ENCODE measurements around the gene ZNF423.

ZNF423 gene

DNA sequence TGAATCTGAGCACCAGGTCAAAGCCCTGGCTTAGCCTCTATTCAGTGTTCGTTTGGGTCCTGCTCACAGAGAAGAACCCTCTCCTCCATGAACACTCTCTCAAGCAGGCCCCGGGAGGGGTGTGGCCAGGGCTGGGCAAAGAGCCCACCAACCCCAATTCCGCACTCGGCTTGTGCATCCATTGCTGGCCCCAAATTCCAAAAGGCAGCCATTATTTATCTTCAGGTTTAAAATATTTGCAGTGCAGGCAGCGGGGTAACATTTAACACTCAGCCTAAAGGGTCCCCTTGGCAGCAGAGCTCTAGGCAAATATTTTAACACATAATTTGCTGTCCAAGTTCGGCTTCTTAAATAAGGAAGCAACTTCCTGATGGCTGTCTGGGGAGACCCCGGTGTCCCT is 115.7 kb downstream of the ZNF423 start:
- Histone ChIP-seq H3K4me2 (ENCODE audit: low read length) (no peak overlapping the region), H3K36me3 (ENCODE audit: control insufficient read depth, insufficient read depth, low read length) (no peaks in the 10 kb centered on the region), H3K4me3 (ENCODE audit: low read depth, low read length) (no peak overlapping the region), H3K9ac (no peak overlapping the region), H3K9me3 (ENCODE audit: control insufficient read depth, low read length) (no peaks in the 10 kb centered on the region), H3K27me3 (ENCODE audit: control insufficient read depth, insufficient read depth, low read length) (no peaks in the 10 kb centered on the region), H3K79me2 (no peaks in the 10 kb centered on the region), H3K4me1 (no peaks in the 10 kb centered on the region), H2AFZ (no peak overlapping the region), H3K27ac (no peak overlapping the region)
- TF ChIP-seq, protein P1, sequence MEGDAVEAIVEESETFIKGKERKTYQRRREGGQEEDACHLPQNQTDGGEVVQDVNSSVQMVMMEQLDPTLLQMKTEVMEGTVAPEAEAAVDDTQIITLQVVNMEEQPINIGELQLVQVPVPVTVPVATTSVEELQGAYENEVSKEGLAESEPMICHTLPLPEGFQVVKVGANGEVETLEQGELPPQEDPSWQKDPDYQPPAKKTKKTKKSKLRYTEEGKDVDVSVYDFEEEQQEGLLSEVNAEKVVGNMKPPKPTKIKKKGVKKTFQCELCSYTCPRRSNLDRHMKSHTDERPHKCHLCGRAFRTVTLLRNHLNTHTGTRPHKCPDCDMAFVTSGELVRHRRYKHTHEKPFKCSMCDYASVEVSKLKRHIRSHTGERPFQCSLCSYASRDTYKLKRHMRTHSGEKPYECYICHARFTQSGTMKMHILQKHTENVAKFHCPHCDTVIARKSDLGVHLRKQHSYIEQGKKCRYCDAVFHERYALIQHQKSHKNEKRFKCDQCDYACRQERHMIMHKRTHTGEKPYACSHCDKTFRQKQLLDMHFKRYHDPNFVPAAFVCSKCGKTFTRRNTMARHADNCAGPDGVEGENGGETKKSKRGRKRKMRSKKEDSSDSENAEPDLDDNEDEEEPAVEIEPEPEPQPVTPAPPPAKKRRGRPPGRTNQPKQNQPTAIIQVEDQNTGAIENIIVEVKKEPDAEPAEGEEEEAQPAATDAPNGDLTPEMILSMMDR (IDR thresholded peaks at IDR 0.05): no peak

DNA sequence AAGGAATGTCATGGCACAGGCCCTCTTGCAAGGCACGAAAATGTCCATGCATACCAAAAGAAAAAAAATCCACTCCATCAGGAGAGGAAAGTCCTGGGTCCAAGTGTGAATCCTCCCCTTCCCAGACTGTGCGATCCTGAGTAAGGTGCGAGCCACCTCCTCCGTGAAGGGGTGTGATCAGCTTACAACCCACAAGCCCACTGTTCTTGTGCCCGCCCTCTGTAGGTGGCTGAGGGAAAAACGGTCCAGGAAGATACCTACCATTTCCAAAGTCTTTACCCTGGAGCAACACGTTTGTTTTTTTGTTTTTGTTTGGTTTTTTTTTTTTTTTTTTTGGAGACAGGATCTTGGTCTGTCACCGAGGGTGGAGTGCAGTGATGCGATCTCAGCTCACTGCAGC is 116.5 kb downstream of the ZNF423 start:
- Histone ChIP-seq H3K4me3 (ENCODE audit: low read depth, low read length) (no peak overlapping the region), H2AFZ (no peak overlapping the region), H3K4me1 (no peaks in the 10 kb centered on the region), H3K27me3 (ENCODE audit: control insufficient read depth, insufficient read depth, low read length) (no peaks in the 10 kb centered on the region), H3K9ac (no peak overlapping the region), H3K9me3 (ENCODE audit: control insufficient read depth, low read length) (no peaks in the 10 kb centered on the region), H3K4me2 (ENCODE audit: low read length) (no peak overlapping the region), H3K79me2 (no peaks in the 10 kb centered on the region), H3K36me3 (ENCODE audit: control insufficient read depth, insufficient read depth, low read length) (no peaks in the 10 kb centered on the region), H3K27ac (no peak overlapping the region)
- TF ChIP-seq, protein P1 (IDR thresholded peaks at IDR 0.05): no peak

DNA sequence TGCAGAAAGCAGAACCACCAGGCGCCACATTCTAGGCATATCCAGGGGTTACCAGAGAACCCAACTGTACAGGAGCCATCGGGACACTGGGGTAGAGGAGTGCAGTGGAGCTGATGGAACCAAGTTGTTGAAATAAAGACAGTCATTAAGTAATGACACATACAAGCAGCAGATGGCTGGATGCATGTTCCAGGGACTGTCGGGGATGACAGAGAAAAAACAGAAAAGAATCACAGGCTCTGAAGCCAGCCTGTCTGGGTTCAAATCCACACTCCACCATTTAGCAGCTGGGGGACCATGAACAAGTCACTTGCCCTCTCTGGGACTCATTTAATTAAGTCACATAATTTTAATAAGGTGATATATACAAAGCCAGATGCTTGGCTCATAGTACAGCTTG is 117.1 kb downstream of the ZNF423 start:
- TF ChIP-seq, protein P1 (IDR thresholded peaks at IDR 0.05): no peak
- no peaks in the 10 kb centered on the region for H3K9me3 ChIP-seq (ENCODE audit: control insufficient read depth, low read length)
- no peak overlapping the region for H3K27ac ChIP-seq
- no peaks in the 10 kb centered on the region for H3K27me3 ChIP-seq (ENCODE audit: control insufficient read depth, insufficient read depth, low read length)
- no peak overlapping the region for H3K4me3 ChIP-seq (ENCODE audit: low read depth, low read length)
- no peak overlapping the region for H3K9ac ChIP-seq
- H2AFZ ChIP-seq: no peak overlapping the region
- H3K4me2 ChIP-seq (ENCODE audit: low read length): no peak overlapping the region
- H3K36me3 ChIP-seq (ENCODE audit: control insufficient read depth, insufficient read depth, low read length): no peaks in the 10 kb centered on the region
- H3K79me2 ChIP-seq: no peaks in the 10 kb centered on the region
- no peaks in the 10 kb centered on the region for H3K4me1 ChIP-seq

DNA sequence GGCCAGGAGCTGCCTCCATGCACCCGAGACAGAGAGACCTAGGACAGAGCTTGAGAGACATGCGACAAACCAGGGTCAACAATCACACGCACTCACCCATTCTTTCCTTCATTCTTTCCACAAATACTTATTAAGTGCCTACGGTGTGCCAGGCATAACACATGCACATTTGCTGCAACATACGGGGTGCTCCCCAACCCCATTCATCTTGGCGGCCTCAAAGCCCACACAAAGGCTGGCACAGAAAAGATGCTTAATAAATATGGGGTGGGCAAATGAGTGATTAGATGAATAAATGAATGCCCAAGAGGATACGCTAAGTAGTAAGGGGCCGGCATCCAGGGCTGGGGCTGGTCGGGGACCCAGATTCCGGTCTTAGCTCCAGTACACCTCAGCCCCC is 117.9 kb downstream of the ZNF423 start:
- H3K4me2 ChIP-seq (ENCODE audit: low read length): no peak overlapping the region
- no peak overlapping the region for H2AFZ ChIP-seq
- no peaks in the 10 kb centered on the region for H3K9me3 ChIP-seq (ENCODE audit: control insufficient read depth, low read length)
- H3K9ac ChIP-seq: no peak overlapping the region
- TF ChIP-seq, protein P1 (IDR thresholded peaks at IDR 0.05): no peak
- H3K79me2 ChIP-seq: no peaks in the 10 kb centered on the region
- H3K27me3 ChIP-seq (ENCODE audit: control insufficient read depth, insufficient read depth, low read length): no peaks in the 10 kb centered on the region
- no peaks in the 10 kb centered on the region for H3K4me1 ChIP-seq
- no peaks in the 10 kb centered on the region for H3K36me3 ChIP-seq (ENCODE audit: control insufficient read depth, insufficient read depth, low read length)
- no peak overlapping the region for H3K4me3 ChIP-seq (ENCODE audit: low read depth, low read length)
- no peak overlapping the region for H3K27ac ChIP-seq

DNA sequence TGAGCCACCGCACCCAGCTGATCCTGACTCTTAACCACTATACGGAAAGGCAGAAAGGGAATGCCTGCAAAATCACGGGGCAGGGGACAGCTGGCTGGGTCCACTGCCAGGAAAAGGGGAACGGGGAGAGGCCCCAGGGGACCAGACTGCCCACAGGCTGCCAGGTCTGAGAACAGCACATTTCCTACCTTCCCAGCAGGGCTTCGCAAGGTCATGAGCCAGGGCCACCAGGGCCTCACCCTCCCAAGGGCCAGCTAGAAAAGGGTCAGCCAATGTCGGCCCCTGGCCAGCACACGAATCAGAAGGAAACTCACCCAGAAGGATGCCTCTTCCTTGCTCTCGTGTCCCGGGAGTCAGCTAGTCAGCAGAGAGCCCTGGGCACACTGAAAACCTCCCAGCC is 118.4 kb downstream of the ZNF423 start:
- TF ChIP-seq, protein P1 (IDR thresholded peaks at IDR 0.05): no peak
- Histone ChIP-seq H3K9me3 (ENCODE audit: control insufficient read depth, low read length) (no peaks in the 10 kb centered on the region), H3K36me3 (ENCODE audit: control insufficient read depth, insufficient read depth, low read length) (no peaks in the 10 kb centered on the region), H3K4me2 (ENCODE audit: low read length) (no peak overlapping the region), H3K27ac (no peak overlapping the region), H3K9ac (no peak overlapping the region), H3K4me3 (ENCODE audit: low read depth, low read length) (no peak overlapping the region), H3K27me3 (ENCODE audit: control insufficient read depth, insufficient read depth, low read length) (no peaks in the 10 kb centered on the region), H3K79me2 (no peaks in the 10 kb centered on the region), H3K4me1 (no peaks in the 10 kb centered on the region), H2AFZ (no peak overlapping the region)
